Common myeloid progenitor, CD34-positive (primary cell): Measurements from ENCODE around the gene CCDC174. TPM values are rescaled to one million over a fixed set of nuclear protein-coding genes. Genes with fewer than 3 reads are reported as not detected.

Experiments
- CTCF ChIA-PET: fragments of 350-600 bp; sonication (Branson Sonifier 250); formaldehyde crosslinking; loops from one replicate; lab custom pipeline; 2021; ENCODE audit warnings: antibody characterized with exemption; lab: Charles Lee
- POLR2A ChIA-PET: fragments of 350-600 bp; sonication (Branson Sonifier 250); formaldehyde crosslinking; loops from one replicate; lab custom pipeline; 2021; ENCODE audit warnings: antibody characterized with exemption; lab: Charles Lee
- DNase-seq, 3 donors: peaks; one replicate each; pipeline versions ENCODE4 v3.0.0 to v3.0.0-alpha.2; 2013
- H3K27ac ChIP-seq, 2 experiments: 1 replicate in 1 of 2; 2 replicates in 1 of 2; pipeline ENCODE4 v1.7.0; 2013; ENCODE audit warnings: inconsistent platforms in 2 of 2, low read length in 2 of 2, mild to moderate bottlenecking in 2 of 2, low read depth in 1 of 2, moderate library complexity in 1 of 2; ENCODE audit not compliant: severe bottlenecking in 2 of 2, insufficient read depth in 1 of 2, poor library complexity in 1 of 2
- H3K27me3 ChIP-seq, 5 experiments: replicated peaks in 2 of 5; 1 replicate in 3 of 5; 2 replicates in 2 of 5; pipeline versions ENCODE4 v1.6.1 to v1.7.0; 2013; ENCODE audit warnings: low read length in 4 of 5, mild to moderate bottlenecking in 2 of 5, moderate library complexity in 2 of 5, inconsistent platforms in 1 of 5; ENCODE audit not compliant: insufficient read depth in 5 of 5, control insufficient read depth in 4 of 5
- H3K36me3 ChIP-seq, 4 experiments: 1 replicate in 2 of 4; 2 replicates in 2 of 4; pipeline versions ENCODE4 v1.6.1 to v1.7.0; 2013; ENCODE audit warnings: low read length in 3 of 4, control low read depth in 1 of 4, mild to moderate bottlenecking in 1 of 4; ENCODE audit not compliant: control insufficient read depth in 4 of 4, insufficient read depth in 4 of 4
- H3K4me1 ChIP-seq, 4 experiments: 1 replicate in 3 of 4; 2 replicates in 1 of 4; pipeline versions ENCODE4 v1.6.1 to v1.7.1; 2013; ENCODE audit warnings: low read length in 3 of 4, mild to moderate bottlenecking in 3 of 4, control low read depth in 1 of 4, inconsistent platforms in 1 of 4, moderate library complexity in 1 of 4; ENCODE audit not compliant: control insufficient read depth in 4 of 4, insufficient read depth in 4 of 4; ENCODE audit errors: control extremely low read depth in 1 of 4
- H3K4me3 ChIP-seq, 7 experiments: 1 replicate in 4 of 7; 2 replicates in 3 of 7; pipeline versions ENCODE4 v1.5.1 to v1.7.0; 2013; ENCODE audit warnings: mild to moderate bottlenecking in 7 of 7, low read length in 6 of 7, moderate library complexity in 6 of 7, inconsistent platforms in 2 of 7, low read depth in 2 of 7, control low read depth in 1 of 7; ENCODE audit not compliant: insufficient read depth in 4 of 7, control insufficient read depth in 1 of 7; ENCODE audit errors: extremely low read depth in 1 of 7
- H3K9me3 ChIP-seq, 5 experiments: 1 replicate in 4 of 5; 2 replicates in 1 of 5; pipeline versions ENCODE4 v1.6.1 to v1.7.1; 2013; ENCODE audit warnings: low read length in 4 of 5, mild to moderate bottlenecking in 2 of 5, inconsistent platforms in 1 of 5, low read depth in 1 of 5, moderate library complexity in 1 of 5; ENCODE audit not compliant: control insufficient read depth in 4 of 5, insufficient read depth in 2 of 5; ENCODE audit errors: control extremely low read depth in 1 of 5
- WGBS: methylation state at CpG from one replicate; pipeline ENCODE4 v1.1.5; 2013; ENCODE audit not compliant: insufficient coverage; 5-methylcytosine and 5-hydroxymethylcytosine counted together
- polyA plus RNA-seq: library from polyadenylated mRNA; unstranded; fragments of 120-200 nt; gene quantifications from one replicate; pipeline ENCODE4 v1.2.1, GENCODE V29; 2013

The CCDC174 gene
- polyA plus RNA-seq = 23.1 TPM

DNA sequence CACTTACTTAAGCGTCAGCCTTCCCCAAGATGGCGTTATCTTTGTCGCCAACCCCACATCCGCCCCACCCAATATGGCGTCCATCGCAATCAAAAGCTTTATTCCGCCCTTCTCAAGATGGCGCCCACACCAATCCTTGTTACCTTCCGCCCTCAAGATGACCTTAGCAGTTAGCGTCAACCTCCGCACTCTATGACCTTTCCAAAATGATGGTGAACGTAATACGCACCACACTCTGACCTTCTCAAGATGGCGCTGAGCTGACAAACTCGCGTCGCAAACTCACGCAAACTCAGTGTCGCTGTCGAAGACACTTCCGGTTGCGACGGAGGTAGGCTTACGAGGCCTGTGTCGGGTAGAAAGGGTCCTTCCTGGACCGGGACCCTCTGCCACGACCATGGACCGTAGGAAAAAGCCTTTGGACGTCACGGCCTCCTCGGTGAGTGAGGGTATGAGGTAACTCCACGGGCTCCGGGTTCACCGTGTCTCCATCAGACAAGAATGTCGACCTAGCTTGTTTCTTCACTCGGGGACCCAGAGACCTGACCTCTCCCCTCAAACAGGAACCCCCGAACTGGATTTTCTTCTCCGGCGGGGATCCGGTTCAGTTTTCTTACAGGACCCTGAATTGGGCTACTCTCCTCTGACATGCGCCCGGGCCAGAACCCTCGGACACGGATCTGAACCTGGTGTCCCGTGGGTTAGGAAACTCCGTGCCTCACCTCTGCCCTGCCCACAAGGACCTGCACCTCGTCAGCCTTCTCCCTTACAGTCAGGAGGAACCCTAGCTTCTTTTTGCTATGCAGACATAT is at the start of gene CCDC174:
TSS of gene CCDC174 (plus strand) at position 323 of the 812 bp plus-strand sequence. CDS start at position 398, 75 bp downstream.
- POLR2A ChIA-PET = interaction anchor here (0.6 to 2.1 kb wide), 8 partner anchors 8 to 1472 kb away, joined by 3 to 6 read pairs (median 4); no protein-coding TSS in a partner anchor
- peak; percentile 100 for DNase-seq
- peak within 1 kb of the TSS; percentile 84 to 95 (median 87) for H3K4me3 ChIP-seq
- H3K4me1 ChIP-seq = peaks cover 9 to 46% (median 24%) of the 10 kb centered on the region in 4 experiments
- H3K27ac ChIP-seq = peak within 1 kb of the TSS; percentile 98
- H3K36me3 ChIP-seq = peaks cover 3 to 20% (median 16%) of the 10 kb centered on the region in 4 experiments
- H3K27me3 ChIP-seq = no peaks in the 10 kb centered on the region
- CTCF ChIA-PET = interaction anchor here (0.6 to 2.1 kb wide), 11 partner anchors 9 to 526 kb away, joined by 3 to 8 read pairs (median 3); no protein-coding TSS in a partner anchor
- under 1% methylated on average over 42 of the region's 47 CpGs for WGBS
- H3K9me3 ChIP-seq = no peaks in the 10 kb centered on the region

DNA sequence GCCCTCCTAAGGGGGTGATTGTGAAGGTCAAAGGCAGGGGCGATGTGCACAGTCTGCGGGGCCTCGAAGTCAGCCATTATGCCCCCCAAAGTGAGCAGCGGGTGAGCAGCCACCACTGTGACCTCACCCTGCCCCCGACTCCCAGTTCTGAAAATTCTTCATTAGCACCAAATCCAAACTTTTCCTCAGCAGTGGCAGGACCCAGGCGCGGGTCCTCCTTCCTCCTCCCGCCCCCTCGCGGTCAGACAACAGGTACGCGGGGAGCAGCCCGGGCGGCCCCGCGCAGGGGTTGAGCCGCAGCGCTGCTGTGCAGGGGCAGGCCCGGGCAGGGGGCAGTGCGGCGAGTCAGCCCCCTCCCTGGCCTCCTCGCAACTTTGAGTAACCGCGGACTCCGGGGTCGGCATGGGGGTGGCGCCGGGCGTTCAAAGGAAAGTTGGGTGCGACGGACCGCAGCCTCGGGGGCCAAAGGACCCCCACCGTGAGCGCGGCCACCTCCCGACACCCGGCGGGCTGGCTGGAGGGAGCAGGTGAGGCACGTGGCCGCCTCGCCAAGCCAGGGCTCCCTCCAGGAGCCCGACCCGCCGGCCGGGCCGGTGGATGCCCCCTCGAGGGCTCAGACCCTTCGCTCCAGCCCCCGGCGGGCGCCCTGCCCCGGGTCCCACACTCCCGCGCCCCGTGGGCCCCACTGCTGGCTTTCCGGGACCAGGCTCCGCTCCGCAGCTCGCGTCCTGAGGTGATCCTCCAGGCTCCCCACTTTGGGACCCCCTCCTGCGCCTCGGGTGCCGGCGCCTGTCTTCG is 49.4 kb upstream of the CCDC174 start:
- 3% methylated on average over 65 of the region's 66 CpGs for WGBS
- peaks cover 12 to 99% (median 43%) of the 10 kb centered on the region in 5 experiments for H3K27me3 ChIP-seq
- H3K27ac ChIP-seq = no peak overlapping the region
- H3K36me3 ChIP-seq = no peaks in the 10 kb centered on the region
- no peak for DNase-seq
- CTCF ChIA-PET = no interaction called here
- peaks cover 0 to 7% (median 0%) of the 10 kb centered on the region in 5 experiments for H3K9me3 ChIP-seq
- H3K4me1 ChIP-seq = peaks cover 0 to 7% (median 3%) of the 10 kb centered on the region in 4 experiments
- POLR2A ChIA-PET = no interaction called here
- H3K4me3 ChIP-seq = peak overlapping the region in 3 of 7 experiments; percentile 3 to 46 (median 38)

DNA sequence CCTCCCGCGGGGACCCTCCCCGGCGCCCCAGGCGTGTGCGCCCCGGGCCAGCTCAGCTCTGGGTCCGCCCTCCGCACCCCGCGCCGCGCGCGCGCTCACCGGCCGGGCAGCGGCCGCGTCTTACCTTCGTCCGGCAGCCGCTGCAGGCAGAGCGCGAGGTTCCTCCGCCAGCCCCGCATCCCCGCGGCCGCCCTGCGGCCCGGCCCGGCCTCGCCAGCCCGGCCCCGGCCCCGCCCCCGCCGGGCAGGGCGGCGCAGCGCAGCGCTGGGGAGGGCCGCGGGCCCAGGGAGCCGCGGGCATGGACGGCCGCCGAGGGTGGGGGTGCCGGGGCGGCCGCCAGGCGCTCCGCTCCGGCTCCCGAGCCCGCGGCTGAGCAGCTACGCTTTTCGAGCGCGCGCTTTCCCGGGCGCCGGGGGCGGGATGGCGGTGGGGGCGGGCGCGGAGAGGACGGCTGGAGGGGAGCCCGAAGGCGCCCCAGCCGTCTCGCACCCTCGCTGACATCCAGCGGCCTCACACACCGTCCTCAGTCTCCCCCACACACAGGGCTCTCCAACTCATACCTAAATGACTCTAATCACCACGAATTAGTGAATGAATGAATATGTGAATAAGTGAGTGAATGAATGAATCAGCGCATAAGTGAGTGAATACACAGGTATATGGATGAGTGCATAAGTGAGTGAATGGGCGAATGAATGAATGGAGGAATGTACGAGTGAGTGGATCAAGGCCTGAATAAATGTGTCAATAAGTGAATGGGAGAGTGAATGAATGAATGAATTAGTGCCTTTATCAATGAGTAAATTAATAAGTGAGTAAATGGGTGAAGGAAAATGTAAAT is 48.5 kb upstream of the CCDC174 start:
- Histone ChIP-seq H3K27ac (no peak overlapping the region), H3K36me3 (no peaks in the 10 kb centered on the region), H3K4me1 (peaks cover 0 to 7% (median 3%) of the 10 kb centered on the region in 4 experiments), H3K9me3 (peaks cover 0 to 7% (median 0%) of the 10 kb centered on the region in 5 experiments), H3K27me3 (peaks cover 12 to 99% (median 45%) of the 10 kb centered on the region in 5 experiments), H3K4me3 (peak overlapping the region in 3 of 7 experiments; percentile 3 to 46 (median 38))
- DNase-seq = no peak
- ChIA-PET CTCF (no interaction called here), POLR2A (no interaction called here)
- WGBS = 6% methylated on average over 61 of the region's 85 CpGs

DNA sequence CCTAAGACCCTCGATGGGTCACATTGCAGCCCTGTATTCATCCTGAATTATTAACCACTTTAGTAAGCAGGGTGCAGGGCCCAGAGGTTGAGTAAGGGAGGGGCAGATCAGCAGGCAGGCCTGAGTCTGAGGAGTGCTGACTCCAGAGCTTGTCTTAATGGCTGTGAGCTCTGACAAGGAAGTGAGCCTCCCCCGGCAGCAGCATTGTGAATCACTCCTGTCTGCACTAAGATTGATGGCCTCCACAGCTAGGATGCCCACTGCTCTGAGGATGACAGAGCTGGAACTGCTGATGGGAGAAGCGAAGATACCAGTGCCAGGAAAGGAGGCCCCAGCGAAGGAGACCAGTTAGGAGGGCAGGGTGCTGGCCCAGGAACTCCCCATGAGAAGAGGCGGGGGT is 46.5 kb upstream of the CCDC174 start:
- ChIA-PET POLR2A (no interaction called here), CTCF (interaction anchor here (0.8 to 1.2 kb wide), 4 partner anchors 11 to 98 kb away, joined by 3 read pairs; no protein-coding TSS in a partner anchor)
- WGBS = 67% methylated on average over 3 of the region's 5 CpGs
- Histone ChIP-seq H3K9me3 (peaks cover 0 to 5% (median 0%) of the 10 kb centered on the region in 5 experiments), H3K4me3 (no peak overlapping the region), H3K27ac (no peak overlapping the region), H3K36me3 (no peaks in the 10 kb centered on the region), H3K4me1 (peaks cover 0 to 7% (median 3%) of the 10 kb centered on the region in 4 experiments), H3K27me3 (peaks cover 16 to 98% (median 59%) of the 10 kb centered on the region in 5 experiments)
- peak in 2 of 3 donors; percentile 24 to 33 for DNase-seq

DNA sequence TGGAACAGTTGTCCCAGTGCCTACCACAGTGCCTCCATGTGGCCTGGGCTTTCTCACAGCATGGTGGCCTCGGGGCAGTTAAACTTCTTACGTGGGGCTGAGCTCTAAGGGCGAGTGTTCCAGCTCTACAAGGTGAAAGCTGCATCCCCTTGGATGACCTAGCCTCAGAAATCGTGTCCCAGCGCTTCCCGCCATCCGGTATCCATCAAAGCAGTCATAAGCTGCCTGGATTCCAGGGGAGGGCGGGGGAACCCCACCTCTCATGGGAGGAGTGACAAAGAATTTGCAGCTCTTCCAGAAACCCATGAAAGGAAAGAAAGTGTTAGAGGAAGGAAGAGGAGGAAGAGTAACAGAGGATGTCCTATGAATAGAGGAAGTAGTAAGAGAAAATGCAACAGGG is 45.8 kb upstream of the CCDC174 start:
- H3K36me3 ChIP-seq = no peaks in the 10 kb centered on the region
- ChIA-PET CTCF (interaction anchor here (0.8 to 1.4 kb wide), 8 partner anchors 11 to 98 kb away, joined by 3 to 4 read pairs (median 3); no protein-coding TSS in a partner anchor), POLR2A (no interaction called here)
- H3K4me1 ChIP-seq = peaks cover 0 to 9% (median 5%) of the 10 kb centered on the region in 4 experiments
- no peak for DNase-seq
- H3K9me3 ChIP-seq = peaks cover 0 to 5% (median 0%) of the 10 kb centered on the region in 5 experiments
- no peak overlapping the region for H3K4me3 ChIP-seq
- H3K27ac ChIP-seq = no peak overlapping the region
- WGBS = 78% methylated on average over 8 of the region's 8 CpGs
- peaks cover 17 to 96% (median 58%) of the 10 kb centered on the region in 5 experiments for H3K27me3 ChIP-seq

DNA sequence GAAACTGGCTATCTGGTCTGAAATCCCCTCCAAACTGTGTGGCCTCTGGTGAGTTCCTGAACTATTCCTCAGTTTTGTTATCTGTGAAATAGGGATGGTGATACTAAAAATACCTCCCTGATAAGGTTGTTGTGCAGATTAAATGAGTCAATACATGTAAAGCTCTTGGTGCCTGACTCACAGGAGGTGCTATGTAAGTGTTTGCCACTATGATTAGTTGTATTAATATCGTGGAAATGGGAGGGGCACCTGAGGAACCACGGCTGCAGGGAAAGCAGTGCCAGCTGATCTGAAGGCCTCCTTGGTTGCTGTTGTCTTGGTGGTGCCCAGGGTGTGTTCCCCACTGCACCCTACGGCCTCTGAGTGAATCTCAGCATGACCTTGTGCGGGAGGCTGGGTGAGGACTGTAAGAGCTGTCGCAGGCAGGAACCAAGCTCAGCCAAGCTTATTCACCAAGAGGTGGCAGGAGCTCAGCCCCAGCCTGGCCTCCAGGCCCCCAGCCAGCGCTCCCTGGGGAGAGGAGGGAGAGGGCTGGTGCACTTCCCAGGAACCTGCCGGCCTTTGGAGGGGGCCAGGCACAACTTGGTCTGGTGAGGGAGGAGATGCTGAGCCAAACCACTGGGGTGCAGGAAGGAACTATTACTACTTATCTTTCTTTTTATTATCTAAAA is 44.8 kb upstream of the CCDC174 start:
- H3K9me3 ChIP-seq = peaks cover 0 to 5% (median 0%) of the 10 kb centered on the region in 5 experiments
- H3K36me3 ChIP-seq = no peaks in the 10 kb centered on the region
- ChIA-PET POLR2A (no interaction called here), CTCF (interaction anchor here (0.6 to 2.2 kb wide), 7 partner anchors 12 to 43 kb away, joined by 3 to 8 read pairs (median 3); no protein-coding TSS in a partner anchor)
- H3K27me3 ChIP-seq = peaks cover 17 to 92% (median 62%) of the 10 kb centered on the region in 5 experiments
- peaks cover 0 to 11% (median 6%) of the 10 kb centered on the region in 4 experiments for H3K4me1 ChIP-seq
- DNase-seq = no peak
- H3K27ac ChIP-seq = no peak overlapping the region
- 73% methylated on average over 4 of the region's 7 CpGs for WGBS
- H3K4me3 ChIP-seq = no peak overlapping the region
